MCF 10A (cell line): ENCODE data around the gene DCDC1. TPM values are rescaled to one million over a fixed set of nuclear protein-coding genes. Genes with fewer than 3 reads are reported as not detected.

ENCODE experiments used
- BruUV-seq: library from RNA; stranded (reverse); fragments of 400-500 nt; replicated peaks from 2 replicates; lab custom pipeline; 2021; lab: Mats Ljungman, UMichigan
- CTCF ChIA-PET: fragments of 300-600 bp; sonication (Branson Sonifier 250); formaldehyde crosslinking; extraction: SDS; loops from one replicate; lab custom pipeline; 2021; ENCODE audit warnings: antibody characterized with exemption, inconsistent platforms; lab: Yijun Ruan, JAX
- POLR2A ChIA-PET: fragments of 300-600, 350-650 bp; sonication (Branson Sonifier 250); formaldehyde crosslinking; extraction: SDS; loops from one replicate; lab custom pipeline; 2020; ENCODE audit warnings: antibody characterized with exemption, inconsistent platforms; lab: Yijun Ruan, JAX
- DNase-seq: peaks from one replicate; pipeline ENCODE4 v3.0.0-alpha.2; 2018; ENCODE audit not compliant: unreplicated experiment
- H3K27ac Mint-ChIP-seq: one replicate; pipeline ENCODE4 v1.8.0; 2022; ENCODE audit warnings: mild to moderate bottlenecking, low read depth, mixed read lengths; ENCODE audit not compliant: unreplicated experiment
- H3K27me3 Mint-ChIP-seq: one replicate; pipeline ENCODE4 v1.8.0; 2022; ENCODE audit warnings: mixed read lengths; ENCODE audit not compliant: insufficient read depth, unreplicated experiment
- H3K36me3 Mint-ChIP-seq: one replicate; pipeline ENCODE4 v1.8.0; 2022; ENCODE audit warnings: mild to moderate bottlenecking, moderate library complexity, mixed read lengths; ENCODE audit not compliant: insufficient read depth, unreplicated experiment
- H3K4me1 Mint-ChIP-seq: one replicate; pipeline ENCODE4 v1.8.0; 2022; ENCODE audit warnings: mixed read lengths; ENCODE audit not compliant: insufficient read depth, unreplicated experiment
- H3K4me3 Mint-ChIP-seq: one replicate; pipeline ENCODE4 v1.8.0; 2022; ENCODE audit warnings: mild to moderate bottlenecking, moderate library complexity, mixed read lengths; ENCODE audit not compliant: unreplicated experiment
- H3K9me3 Mint-ChIP-seq: one replicate; pipeline ENCODE4 v1.8.0; 2022; ENCODE audit warnings: mixed read lengths; ENCODE audit not compliant: unreplicated experiment
- CTCF ChIP-seq: fragments of 200-600 bp; IDR thresholded peaks from one replicate; pipeline ENCODE4 v1.8.0; 2022; ENCODE audit warnings: antibody characterized with exemption, mild to moderate bottlenecking; ENCODE audit not compliant: unreplicated experiment
- intact Hi-C: fragments of 100-400 bp; cut with micrococcal nuclease; formaldehyde crosslinking; loops from 2 replicates; pipeline ENCODE4 v1.14.1; 2022
- total RNA-seq: library from RNA; stranded (reverse); gene quantifications from 2 replicates; pipeline ENCODE4 v1.2.3, GENCODE V29; 2022

The DCDC1 gene
- total RNA-seq, 1 experiment from 2014 or later: 0.19 TPM

GRCh38 chr11:31337806-31338205, 31.7 kb downstream of the DCDC1 start:
- Mint-ChIP-seq H3K4me3 (no peak overlapping the region), H3K27me3 (peaks cover 65% of the 10 kb centered on the region), H3K4me1 (no peaks in the 10 kb centered on the region), H3K36me3 (no peaks in the 10 kb centered on the region), H3K9me3 (peaks cover 7% of the 10 kb centered on the region), H3K27ac (no peak overlapping the region)
- ChIA-PET CTCF (interaction anchor here (0.6 to 1.1 kb wide), 2 partner anchors 22 to 838 kb away, joined by 3 to 4 read pairs; no protein-coding TSS in a partner anchor), POLR2A (no interaction called here)
- intact Hi-C loops: no loop called here
- no TSS peak for BruUV-seq
- TF ChIP-seq CTCF: no peak
- no peak for DNase-seq

DNA sequence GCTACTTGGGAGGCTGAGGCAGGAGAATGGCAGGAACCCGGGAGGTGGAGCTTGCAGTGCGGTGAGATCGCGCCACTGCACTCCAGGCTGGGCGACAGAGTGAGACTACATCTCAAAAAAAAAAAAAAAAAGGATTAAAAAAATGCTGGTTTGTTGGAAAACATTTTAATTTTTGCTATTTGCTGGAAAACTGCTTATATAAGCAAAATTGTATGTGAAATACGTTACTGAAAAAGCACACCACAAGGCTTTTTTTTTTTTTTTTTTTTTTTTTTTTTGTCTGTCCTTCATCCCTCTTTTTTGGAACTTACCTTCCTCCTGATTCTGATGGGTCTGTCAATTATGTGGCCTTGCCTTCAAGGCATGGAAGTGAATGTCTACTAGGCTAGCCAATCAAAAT, 40.8 kb downstream of the DCDC1 start:
- Mint-ChIP-seq H3K36me3 (no peaks in the 10 kb centered on the region), H3K27me3 (peaks cover 32% of the 10 kb centered on the region), H3K27ac (no peak overlapping the region), H3K4me1 (peaks cover 11% of the 10 kb centered on the region), H3K4me3 (no peak overlapping the region), H3K9me3 (peaks cover 13% of the 10 kb centered on the region)
- no TSS peak for BruUV-seq
- CTCF ChIA-PET: interaction anchor here (0.6 to 1.9 kb wide), 3 partner anchors 11 to 807 kb away, joined by 3 to 5 read pairs (median 5); no protein-coding TSS in a partner anchor
- no peak for DNase-seq
- POLR2A ChIA-PET: interaction anchor here (0.6 to 0.8 kb wide), 3 partner anchors 41 to 1343 kb away, joined by 3 to 4 read pairs (median 4); partner anchors contain the start of gene DNAJC24
- no peak for TF ChIP-seq CTCF
- intact Hi-C loops: no loop called here

DNA sequence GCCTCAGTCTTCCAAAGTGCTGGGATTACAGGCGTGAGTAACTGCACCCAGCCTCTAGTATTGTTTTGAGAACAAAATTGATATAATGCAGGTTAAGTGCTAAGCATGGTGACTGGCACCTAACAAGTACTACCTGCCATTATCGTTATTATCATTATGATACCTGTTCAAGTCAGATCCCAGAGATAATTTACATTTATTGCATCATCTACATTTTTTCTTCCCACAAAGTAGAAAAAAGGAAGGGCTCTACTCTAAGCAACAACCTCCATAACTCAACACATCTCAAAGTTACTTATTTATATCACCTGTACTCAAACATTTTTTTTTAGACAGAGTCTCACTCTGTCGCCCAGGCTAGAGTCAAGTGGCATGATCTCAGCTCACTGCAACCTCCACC, 42.1 kb downstream of the DCDC1 start:
- H3K36me3 Mint-ChIP-seq: no peaks in the 10 kb centered on the region
- no peak for TF ChIP-seq CTCF
- no peak overlapping the region for H3K27ac Mint-ChIP-seq
- peaks cover 13% of the 10 kb centered on the region for H3K9me3 Mint-ChIP-seq
- BruUV-seq: no TSS peak
- CTCF ChIA-PET: interaction anchor here (0.7 to 1.9 kb wide), 2 partner anchors 13 to 19 kb away, joined by 3 to 5 read pairs; no protein-coding TSS in a partner anchor
- DNase-seq: no peak
- peaks cover 11% of the 10 kb centered on the region for H3K4me1 Mint-ChIP-seq
- POLR2A ChIA-PET: interaction anchor here (0.7 kb wide), 1 partner anchor 18 kb away, joined by 3 read pairs; no protein-coding TSS in a partner anchor
- no peak overlapping the region for H3K4me3 Mint-ChIP-seq
- intact Hi-C loops: no loop called here
- peaks cover 19% of the 10 kb centered on the region for H3K27me3 Mint-ChIP-seq

DNA sequence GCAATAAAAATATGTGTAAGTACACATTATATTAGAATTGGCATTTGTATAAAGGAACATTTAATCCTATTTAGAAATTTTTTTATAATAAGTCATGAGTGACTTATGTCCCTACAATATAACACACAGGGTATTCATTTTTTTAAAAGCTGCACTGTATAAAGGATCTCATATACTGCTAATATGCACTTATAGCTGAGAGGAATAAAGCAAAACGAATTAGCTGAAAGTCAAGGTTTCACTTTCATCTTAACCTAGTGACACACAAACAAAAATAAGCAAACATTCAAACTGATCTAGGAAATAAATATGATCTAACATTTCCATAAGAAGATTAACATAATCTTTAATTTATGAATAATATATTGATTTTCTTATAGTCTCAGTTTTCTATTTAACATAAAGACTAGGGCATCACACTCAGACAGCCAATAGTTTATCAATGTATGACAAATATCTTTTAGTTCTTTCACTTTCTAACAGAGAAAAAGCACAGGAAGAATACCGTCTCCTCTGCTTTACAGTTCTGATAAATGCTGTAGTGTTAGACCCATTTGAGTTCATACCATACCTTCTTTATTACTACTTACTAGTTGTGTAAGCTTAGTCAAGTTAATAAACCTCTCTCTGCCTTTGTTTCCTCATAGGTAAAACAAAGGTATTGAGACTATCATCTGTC, 42.9 kb downstream of the DCDC1 start:
- POLR2A ChIA-PET: interaction anchor here (1.0 kb wide), 1 partner anchor 44 kb away, joined by 5 read pairs; the partner anchor contains the start of gene DNAJC24
- intact Hi-C loops: no loop called here
- CTCF ChIA-PET: interaction anchor here (0.6 to 1.9 kb wide), 3 partner anchors 14 to 94 kb away, joined by 3 to 5 read pairs (median 3); no protein-coding TSS in a partner anchor

More for the DNA sequence above, 42.9 kb downstream of the DCDC1 start:
- Mint-ChIP-seq H3K9me3 (peaks cover 16% of the 10 kb centered on the region), H3K27me3 (peaks cover 11% of the 10 kb centered on the region), H3K4me1 (peaks cover 11% of the 10 kb centered on the region), H3K27ac (no peak overlapping the region), H3K36me3 (no peaks in the 10 kb centered on the region), H3K4me3 (no peak overlapping the region)
- no TSS peak for BruUV-seq
- TF ChIP-seq CTCF: no peak
- DNase-seq: no peak
